Tibial nerve (tissue), 4 donors: ENCODE results near the gene LBX2. TPM values are rescaled to one million over a fixed set of nuclear protein-coding genes. Genes with fewer than 3 reads are reported as not detected.
"Not testable (repeated sequence)": the region's sequence is repeated elsewhere in the genome, so short reads cannot be mapped to it uniquely, and the experiment has no call there.

Experiments used
- DNase-seq, 2 donors: peaks; one replicate each; pipeline ENCODE4 v3.0.0-alpha.2; 2019; ENCODE audit warnings: low spot score in 2 of 2
- H3K27ac ChIP-seq, 4 donors: fragments of 200-600 bp; sonication (generic) in 3 of 4; one replicate each; pipeline ENCODE4 v1.5.1; 2017 to 2019; ENCODE audit warnings: mild to moderate bottlenecking in 1 of 4
- H3K27me3 ChIP-seq, 2 donors: fragments of 200-600 bp; sonication (generic) in 1 of 2; one replicate each; pipeline versions ENCODE4 v1.5.1 to v1.6.0; 2017 to 2019
- H3K36me3 ChIP-seq, 3 donors: fragments of 200-600 bp; sonication (generic); one replicate each; pipeline ENCODE4 v1.5.1; 2018 to 2019
- H3K4me1 ChIP-seq, 4 donors: fragments of 200-600 bp; sonication (generic) in 3 of 4; one replicate each; pipeline ENCODE4 v1.5.1; 2017 to 2019
- H3K4me3 ChIP-seq, 4 donors: fragments of 200-600 bp; sonication (generic) in 3 of 4; one replicate each; pipeline ENCODE4 v1.5.1; 2017 to 2019; ENCODE audit warnings: mild to moderate bottlenecking in 1 of 4, moderate library complexity in 1 of 4
- H3K9me3 ChIP-seq, 4 donors: fragments of 200-600 bp; sonication (generic) in 3 of 4; one replicate each; pipeline ENCODE4 v1.5.1; 2017 to 2019
- EP300 ChIP-seq, 2 donors: sonication (generic); formaldehyde crosslinking; IDR thresholded peaks; one replicate each; pipeline ENCODE4 v1.6.1; 2017; ENCODE audit warnings: antibody characterized with exemption in 2 of 2, mild to moderate bottlenecking in 1 of 2
- POLR2A ChIP-seq, 2 donors: fragments of 450-650 bp; IDR thresholded peaks; one replicate each; pipeline ENCODE4 v1.6.1; 2017; ENCODE audit warnings: antibody characterized with exemption in 2 of 2, mild to moderate bottlenecking in 2 of 2, moderate library complexity in 2 of 2
- WGBS, 2 donors: methylation state at CpG; one replicate each; pipeline ENCODE4 v1.1.5; 2018; 5-methylcytosine and 5-hydroxymethylcytosine counted together
- total RNA-seq, 4 donors: library from RNA; depleted of rRNA; stranded (reverse); fragments of >200 nt; gene quantifications; one replicate each; pipeline ENCODE4 v1.1.0, GENCODE V29; 2016
- TF ChIP-seq, protein P1 (sequence below), 5 experiments: fragments of 200-600 bp in 3 of 5; fragments of 450-650 bp in 2 of 5; sonication (generic) in 3 of 5; IDR thresholded peaks; one replicate each; pipeline ENCODE4 v1.5.1; 2016 to 2019; ENCODE audit warnings: antibody characterized with exemption in 5 of 5, mild to moderate bottlenecking in 3 of 5, moderate library complexity in 2 of 5

Gene LBX2
- total RNA-seq, 4 donors from 2014 or later, result 0.20 to 4.4 (median 1.6) TPM

DNA sequence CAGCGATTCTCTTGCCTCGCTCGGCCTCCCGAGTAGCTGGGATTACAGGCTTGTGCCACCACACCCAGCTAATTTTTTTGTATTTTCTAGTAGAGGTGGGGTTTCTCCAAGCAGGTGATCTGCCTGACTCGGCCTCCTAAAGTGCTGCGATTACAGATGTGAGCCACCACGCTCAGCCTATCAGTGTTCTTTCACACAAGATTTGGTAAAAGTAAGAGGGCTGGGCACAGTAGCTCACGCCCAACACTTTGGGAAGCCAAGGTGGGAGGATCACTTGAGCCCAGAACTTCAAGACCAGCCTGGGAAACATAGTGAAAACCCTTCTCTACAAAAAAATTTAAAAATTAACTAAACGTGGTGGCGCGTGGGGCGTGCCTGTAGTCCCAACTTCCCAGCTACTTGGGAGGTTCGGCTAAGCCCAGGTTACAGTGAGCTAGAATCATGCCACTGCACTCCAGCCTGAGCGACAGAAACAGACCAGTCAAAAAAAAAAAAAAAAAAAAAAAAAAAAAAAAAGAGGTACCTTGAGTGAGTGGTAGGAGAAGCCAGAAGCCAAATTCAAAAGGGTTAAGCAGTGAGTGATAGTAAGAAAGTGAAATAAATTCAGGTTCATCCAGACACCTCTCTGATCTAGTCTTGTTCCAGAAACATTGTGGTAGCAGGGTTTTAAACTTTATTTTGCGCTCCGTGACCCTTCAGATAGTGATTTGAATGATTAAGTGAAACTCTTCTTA, 27.9 kb downstream of the LBX2 start:
- WGBS, 2 donors, result 60 to 61% methylated on average over 16 of the region's 16 CpGs
- no peaks in the 10 kb centered on the region for H3K27me3 ChIP-seq
- no peak for DNase-seq
- TF ChIP-seq, protein P1, sequence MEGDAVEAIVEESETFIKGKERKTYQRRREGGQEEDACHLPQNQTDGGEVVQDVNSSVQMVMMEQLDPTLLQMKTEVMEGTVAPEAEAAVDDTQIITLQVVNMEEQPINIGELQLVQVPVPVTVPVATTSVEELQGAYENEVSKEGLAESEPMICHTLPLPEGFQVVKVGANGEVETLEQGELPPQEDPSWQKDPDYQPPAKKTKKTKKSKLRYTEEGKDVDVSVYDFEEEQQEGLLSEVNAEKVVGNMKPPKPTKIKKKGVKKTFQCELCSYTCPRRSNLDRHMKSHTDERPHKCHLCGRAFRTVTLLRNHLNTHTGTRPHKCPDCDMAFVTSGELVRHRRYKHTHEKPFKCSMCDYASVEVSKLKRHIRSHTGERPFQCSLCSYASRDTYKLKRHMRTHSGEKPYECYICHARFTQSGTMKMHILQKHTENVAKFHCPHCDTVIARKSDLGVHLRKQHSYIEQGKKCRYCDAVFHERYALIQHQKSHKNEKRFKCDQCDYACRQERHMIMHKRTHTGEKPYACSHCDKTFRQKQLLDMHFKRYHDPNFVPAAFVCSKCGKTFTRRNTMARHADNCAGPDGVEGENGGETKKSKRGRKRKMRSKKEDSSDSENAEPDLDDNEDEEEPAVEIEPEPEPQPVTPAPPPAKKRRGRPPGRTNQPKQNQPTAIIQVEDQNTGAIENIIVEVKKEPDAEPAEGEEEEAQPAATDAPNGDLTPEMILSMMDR (IDR thresholded peaks at IDR 0.05), result no peak
- peaks cover 0 to 26% (median 0%) of the 10 kb centered on the region in 3 donors for H3K36me3 ChIP-seq
- peak overlapping the region; percentile 68 to 89 (median 82) for H3K27ac ChIP-seq
- H3K4me3 ChIP-seq, result peak overlapping the region; percentile 51 to 67 (median 60)
- H3K9me3 ChIP-seq, result no peaks in the 10 kb centered on the region
- H3K4me1 ChIP-seq, result peaks cover 0 to 24% (median 15%) of the 10 kb centered on the region in 4 donors

DNA sequence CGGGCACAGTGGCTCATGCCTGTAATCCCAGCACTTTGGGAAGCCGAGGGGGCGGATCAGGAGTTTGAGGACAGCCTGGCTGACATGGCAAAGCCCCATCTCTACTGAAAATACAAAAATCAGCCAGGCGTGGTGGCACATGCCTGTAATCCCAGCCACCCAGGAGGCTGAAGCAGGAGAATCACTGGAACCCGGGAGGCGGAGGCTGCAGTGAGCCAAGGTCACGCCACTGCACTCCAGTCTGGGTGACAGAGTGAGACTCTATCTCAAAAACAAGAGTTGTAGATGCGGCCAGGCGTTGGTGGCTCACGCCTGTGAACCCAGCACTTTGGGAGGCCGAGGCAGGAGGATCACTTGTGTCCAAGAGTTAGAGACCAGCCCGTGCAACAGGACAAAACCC, 28.7 kb downstream of the LBX2 start:
- WGBS, 2 donors, result 90% methylated on average over 12 of the region's 12 CpGs
- not testable (repeated sequence) for DNase-seq

GRCh38 chr2:74464406-74464805, 35.0 kb downstream of the LBX2 start:
- H3K9me3 ChIP-seq, result no peaks in the 10 kb centered on the region
- no peak for DNase-seq
- TF ChIP-seq, protein P1 (IDR thresholded peaks at IDR 0.05), result no peak
- TF ChIP-seq EP300 (IDR thresholded peaks at IDR 0.05) (no peak), POLR2A (IDR thresholded peaks at IDR 0.05) (no peak)
- peak overlapping the region; percentile 84 to 96 (median 88) for H3K4me3 ChIP-seq
- H3K27ac ChIP-seq, result peak overlapping the region in 3 of 4 donors; percentile 85 to 90 (median 89)
- H3K27me3 ChIP-seq, result no peaks in the 10 kb centered on the region
- peaks cover 0 to 33% (median 0%) of the 10 kb centered on the region in 3 donors for H3K36me3 ChIP-seq
- H3K4me1 ChIP-seq, result peaks cover 0 to 29% (median 12%) of the 10 kb centered on the region in 4 donors
- WGBS, 2 donors, result 6 to 18% methylated on average over 7 to 8 of the region's 13 CpGs

More for the DNA sequence above, 28.7 kb downstream of the LBX2 start:
- not testable (repeated sequence) for H3K9me3 ChIP-seq, H3K4me3 ChIP-seq, H3K27ac ChIP-seq, H3K27me3 ChIP-seq
- Histone ChIP-seq H3K4me1 (peaks cover 0 to 32% (median 18%) of the 10 kb centered on the region in 4 donors), H3K36me3 (peaks cover 0 to 20% (median 0%) of the 10 kb centered on the region in 3 donors)

DNA sequence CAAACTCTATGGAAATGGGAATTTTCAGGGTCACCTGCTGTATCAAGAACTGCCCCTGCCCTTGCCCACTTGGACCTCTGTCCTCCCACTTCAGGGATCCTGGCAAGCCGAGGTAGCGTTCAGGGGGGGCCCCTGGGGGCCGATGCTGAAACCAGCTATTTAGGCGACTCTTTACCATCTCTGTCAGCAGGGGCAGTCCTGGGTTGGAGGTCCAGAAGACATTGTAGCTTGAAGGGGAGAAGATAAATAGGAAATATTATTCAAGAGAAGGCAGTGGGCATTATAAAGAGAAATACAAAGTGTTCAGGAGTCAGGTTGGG, 36.7 kb downstream of the LBX2 start:
- H3K4me3 ChIP-seq, result no peak overlapping the region
- no peaks in the 10 kb centered on the region for H3K27me3 ChIP-seq
- peaks cover 0 to 33% (median 0%) of the 10 kb centered on the region in 3 donors for H3K36me3 ChIP-seq
- H3K27ac ChIP-seq, result no peak overlapping the region
- H3K4me1 ChIP-seq, result peaks cover 0 to 38% (median 17%) of the 10 kb centered on the region in 4 donors
- no peaks in the 10 kb centered on the region for H3K9me3 ChIP-seq
- WGBS, 2 donors, result 75 to 78% methylated on average over 4 of the region's 4 CpGs
- TF ChIP-seq EP300 (IDR thresholded peaks at IDR 0.05), result no peak
- TF ChIP-seq, protein P1 (IDR thresholded peaks at IDR 0.05), result no peak
- TF ChIP-seq POLR2A (IDR thresholded peaks at IDR 0.05), result no peak
- no peak for DNase-seq

GRCh38 chr2:74462054-74462785, 37.2 kb downstream of the LBX2 start:
- Histone ChIP-seq H3K9me3 (no peaks in the 10 kb centered on the region), H3K27ac (no peak overlapping the region), H3K4me1 (peaks cover 0 to 42% (median 18%) of the 10 kb centered on the region in 4 donors), H3K27me3 (no peaks in the 10 kb centered on the region), H3K36me3 (peaks cover 0 to 33% (median 0%) of the 10 kb centered on the region in 3 donors), H3K4me3 (no peak overlapping the region)
- 85 to 88% methylated on average over 20 of the region's 20 CpGs for WGBS, 2 donors
- TF ChIP-seq, protein P1 (IDR thresholded peaks at IDR 0.05), result no peak
- TF ChIP-seq EP300 (IDR thresholded peaks at IDR 0.05) (no peak), POLR2A (IDR thresholded peaks at IDR 0.05) (no peak)
- DNase-seq, result no peak
